ENCODE data around the gene XRRA1.

The XRRA1 gene

GRCh38 chr11:74923125-74923524 is 25.8 kb downstream of the XRRA1 start:
- no peak for DNase-seq
- ATAC-seq (ENCODE audit: insufficient read depth, low read depth) = no peak
- Histone ChIP-seq H2AFZ (ENCODE audit: low read depth, low read length) (no peak overlapping the region), H3K4me2 (ENCODE audit: insufficient read depth, low read length) (no peak overlapping the region), H3K27ac (ENCODE audit: low read length) (no peak overlapping the region), H3K4me1 (ENCODE audit: insufficient read depth, low read length) (no peaks in the 10 kb centered on the region), H4K20me1 (ENCODE audit: insufficient read depth, low read length) (no peaks in the 10 kb centered on the region), H3K9me3 (ENCODE audit: insufficient read depth, low read length, severe bottlenecking) (no peaks in the 10 kb centered on the region), H3K27me3 (ENCODE audit: insufficient read depth, low read length, poor library complexity) (no peaks in the 10 kb centered on the region), H3K36me3 (ENCODE audit: insufficient read depth, low read length) (peaks cover 51% of the 10 kb centered on the region), H3K9ac (ENCODE audit: low read depth, low read length) (no peak overlapping the region), H3K4me3 (ENCODE audit: low read depth in 1 of 2, low read length in 2 of 2) (no peak overlapping the region), H3K79me2 (ENCODE audit: insufficient read depth, low read length) (no peaks in the 10 kb centered on the region)
- TF ChIP-seq EZH2 (IDR thresholded peaks at IDR 0.05; ENCODE audit: borderline replicate concordance, low read depth, low read length, severe bottlenecking) = no peak
- TF ChIP-seq CTCF (IDR thresholded peaks at IDR 0.05; ENCODE audit: borderline replicate concordance, extremely low read depth, low read length, poor library complexity, severe bottlenecking) = no peak

- H3K27ac ChIP-seq (ENCODE audit: low read length) = no peak overlapping the region
- no peaks in the 10 kb centered on the region for H3K27me3 ChIP-seq (ENCODE audit: insufficient read depth, low read length, poor library complexity)
- no peaks in the 10 kb centered on the region for H3K9me3 ChIP-seq (ENCODE audit: insufficient read depth, low read length, severe bottlenecking)
- no peaks in the 10 kb centered on the region for H3K79me2 ChIP-seq (ENCODE audit: insufficient read depth, low read length)
- DNase-seq (no peak), ATAC-seq (ENCODE audit: insufficient read depth, low read depth) (no peak)
- H3K36me3 ChIP-seq (ENCODE audit: insufficient read depth, low read length) = peaks cover 60% of the 10 kb centered on the region
- H2AFZ ChIP-seq (ENCODE audit: low read depth, low read length) = no peak overlapping the region
- no peak overlapping the region for H3K4me3 ChIP-seq (ENCODE audit: low read depth in 1 of 2, low read length in 2 of 2)
- no peak overlapping the region for H3K9ac ChIP-seq (ENCODE audit: low read depth, low read length)
- H4K20me1 ChIP-seq (ENCODE audit: insufficient read depth, low read length) = no peaks in the 10 kb centered on the region
- TF ChIP-seq CTCF (IDR thresholded peaks at IDR 0.05; ENCODE audit: borderline replicate concordance, extremely low read depth, low read length, poor library complexity, severe bottlenecking) (no peak), EZH2 (IDR thresholded peaks at IDR 0.05; ENCODE audit: borderline replicate concordance, low read depth, low read length, severe bottlenecking) (no peak)
- no peak overlapping the region for H3K4me2 ChIP-seq (ENCODE audit: insufficient read depth, low read length)
- H3K4me1 ChIP-seq (ENCODE audit: insufficient read depth, low read length) = no peaks in the 10 kb centered on the region
Measured at GRCh38 chr11:74909812-74910211, 39.1 kb downstream of the XRRA1 start.

GRCh38 chr11:74909385-74909784 is 39.5 kb downstream of the XRRA1 start:
- H4K20me1 ChIP-seq (ENCODE audit: insufficient read depth, low read length) = no peaks in the 10 kb centered on the region
- no peak for ATAC-seq (ENCODE audit: insufficient read depth, low read depth)
- no peaks in the 10 kb centered on the region for H3K27me3 ChIP-seq (ENCODE audit: insufficient read depth, low read length, poor library complexity)
- no peak overlapping the region for H3K4me3 ChIP-seq (ENCODE audit: low read depth in 1 of 2, low read length in 2 of 2)
- H3K27ac ChIP-seq (ENCODE audit: low read length) = no peak overlapping the region
- no peak overlapping the region for H3K9ac ChIP-seq (ENCODE audit: low read depth, low read length)
- no peak overlapping the region for H3K4me2 ChIP-seq (ENCODE audit: insufficient read depth, low read length)
- H3K36me3 ChIP-seq (ENCODE audit: insufficient read depth, low read length) = peaks cover 59% of the 10 kb centered on the region
- DNase-seq = no peak
- no peaks in the 10 kb centered on the region for H3K9me3 ChIP-seq (ENCODE audit: insufficient read depth, low read length, severe bottlenecking)
- TF ChIP-seq CTCF (IDR thresholded peaks at IDR 0.05; ENCODE audit: borderline replicate concordance, extremely low read depth, low read length, poor library complexity, severe bottlenecking) (no peak), EZH2 (IDR thresholded peaks at IDR 0.05; ENCODE audit: borderline replicate concordance, low read depth, low read length, severe bottlenecking) (no peak)
- no peaks in the 10 kb centered on the region for H3K79me2 ChIP-seq (ENCODE audit: insufficient read depth, low read length)
- no peak overlapping the region for H2AFZ ChIP-seq (ENCODE audit: low read depth, low read length)
- no peaks in the 10 kb centered on the region for H3K4me1 ChIP-seq (ENCODE audit: insufficient read depth, low read length)

DNA sequence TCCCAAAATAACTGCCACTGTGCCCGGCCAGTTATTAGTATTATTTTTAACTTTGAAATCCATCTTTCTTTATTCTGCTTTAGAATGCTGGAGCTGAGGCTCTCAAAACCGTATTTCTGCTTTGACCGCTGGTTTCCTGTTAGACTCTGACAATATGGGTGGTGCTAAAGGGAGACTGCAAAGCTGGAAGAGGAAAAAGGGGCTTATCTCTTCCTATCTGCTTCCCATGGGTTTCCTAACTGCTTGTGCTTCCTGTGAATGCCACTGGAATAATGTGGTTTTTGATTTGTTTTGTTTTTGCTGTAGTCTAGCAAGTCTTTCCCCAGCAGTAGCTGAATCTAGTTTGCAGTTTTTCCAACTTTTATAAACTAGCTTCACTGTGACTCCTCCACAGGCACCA is 43.6 kb downstream of the XRRA1 start:
- Histone ChIP-seq H3K27ac (ENCODE audit: low read length) (no peak overlapping the region), H3K79me2 (ENCODE audit: insufficient read depth, low read length) (no peaks in the 10 kb centered on the region), H4K20me1 (ENCODE audit: insufficient read depth, low read length) (no peaks in the 10 kb centered on the region), H3K27me3 (ENCODE audit: insufficient read depth, low read length, poor library complexity) (no peaks in the 10 kb centered on the region), H3K4me3 (ENCODE audit: low read depth in 1 of 2, low read length in 2 of 2) (no peak overlapping the region), H3K9ac (ENCODE audit: low read depth, low read length) (no peak overlapping the region), H3K36me3 (ENCODE audit: insufficient read depth, low read length) (peaks cover 53% of the 10 kb centered on the region), H3K9me3 (ENCODE audit: insufficient read depth, low read length, severe bottlenecking) (peaks cover 10% of the 10 kb centered on the region), H2AFZ (ENCODE audit: low read depth, low read length) (no peak overlapping the region), H3K4me2 (ENCODE audit: insufficient read depth, low read length) (no peak overlapping the region), H3K4me1 (ENCODE audit: insufficient read depth, low read length) (no peaks in the 10 kb centered on the region)
- ATAC-seq (ENCODE audit: insufficient read depth, low read depth) (no peak), DNase-seq (no peak)
- TF ChIP-seq CTCF (IDR thresholded peaks at IDR 0.05; ENCODE audit: borderline replicate concordance, extremely low read depth, low read length, poor library complexity, severe bottlenecking) = no peak
- no peak for TF ChIP-seq EZH2 (IDR thresholded peaks at IDR 0.05; ENCODE audit: borderline replicate concordance, low read depth, low read length, severe bottlenecking)
